Breast epithelium (tissue), 4 donors: ENCODE measurements around the gene ADCK1. TPM values are rescaled to one million over a fixed set of nuclear protein-coding genes. Genes with fewer than 3 reads are reported as not detected.
"Not testable (repeated sequence)": the region's sequence is repeated elsewhere in the genome, so short reads cannot be mapped to it uniquely, and the experiment has no call there.

Experiments used
- DNase-seq, 2 donors: peaks; one replicate each; pipeline ENCODE4 v3.0.0-alpha.2; 2019; ENCODE audit warnings: low spot score in 2 of 2
- H3K27ac ChIP-seq, 2 donors: fragments of 200-600 bp; sonication (generic) in 1 of 2; one replicate each; pipeline ENCODE4 v1.5.1; 2016 to 2019; ENCODE audit warnings: mild to moderate bottlenecking in 1 of 2
- H3K27me3 ChIP-seq, 2 donors: fragments of 200-600 bp; sonication (generic) in 1 of 2; one replicate each; pipeline versions ENCODE4 v1.5.1 to v1.6.0; 2017 to 2019; ENCODE audit warnings: control low read depth in 1 of 2, mild to moderate bottlenecking in 1 of 2
- H3K36me3 ChIP-seq: fragments of 200-600 bp; one replicate; pipeline ENCODE4 v1.5.1; 2019
- H3K4me1 ChIP-seq, 2 donors: fragments of 200-600 bp; sonication (generic); one replicate each; pipeline ENCODE4 v1.5.1; 2016 to 2019; ENCODE audit warnings: control low read depth in 1 of 2
- H3K4me3 ChIP-seq, 3 donors: fragments of 200-600 bp; sonication (generic); 1 replicate in 2 of 3; 2 replicates in 1 of 3; pipeline ENCODE4 v1.5.1; 2016 to 2019; ENCODE audit warnings: mild to moderate bottlenecking in 3 of 3, moderate library complexity in 2 of 3
- H3K9me3 ChIP-seq, 2 donors: fragments of 200-600 bp; sonication (generic) in 1 of 2; one replicate each; pipeline ENCODE4 v1.5.1; 2016 to 2019; ENCODE audit warnings: control low read depth in 1 of 2
- POLR2A ChIP-seq: fragments of 450-650 bp; IDR thresholded peaks from one replicate; pipeline ENCODE4 v1.6.1; 2016; ENCODE audit warnings: antibody characterized with exemption, mild to moderate bottlenecking, moderate library complexity
- POLR2AphosphoS5 ChIP-seq, 3 donors: sonication (generic); formaldehyde crosslinking; IDR thresholded peaks; one replicate each; pipeline ENCODE4 v1.6.1; 2017; ENCODE audit warnings: antibody characterized with exemption in 3 of 3
- intact Hi-C: fragments of 100-400 bp; cut with DNase I; formaldehyde crosslinking; loops from one replicate; pipeline ENCODE4 v1.15.1; 2023; ENCODE audit warnings: low total_unique reads
- total RNA-seq, 3 donors: library from RNA; depleted of rRNA; stranded (reverse); fragments of >200 nt; gene quantifications; one replicate each; pipeline ENCODE4 v1.1.0, GENCODE V29; 2016
- TF ChIP-seq, protein P1 (sequence below), 3 donors: fragments of 450-650 bp; IDR thresholded peaks; one replicate each; pipeline ENCODE4 v1.5.1; 2016 to 2017; ENCODE audit warnings: antibody characterized with exemption in 3 of 3, mild to moderate bottlenecking in 3 of 3, moderate library complexity in 3 of 3

ADCK1 gene
- total RNA-seq, 3 donors from 2014 or later, result 4.6 to 8.3 (median 4.9) TPM

- Histone ChIP-seq H3K4me1 (no peaks in the 10 kb centered on the region), H3K36me3 (no peaks in the 10 kb centered on the region), H3K27ac (no peak overlapping the region), H3K27me3 (no peaks in the 10 kb centered on the region), H3K4me3 (no peak overlapping the region), H3K9me3 (no peaks in the 10 kb centered on the region)
- DNase-seq, result no peak
- intact Hi-C loops, result no loop called here
- no peak for TF ChIP-seq POLR2AphosphoS5 (IDR thresholded peaks at IDR 0.05)
- TF ChIP-seq, protein P1, sequence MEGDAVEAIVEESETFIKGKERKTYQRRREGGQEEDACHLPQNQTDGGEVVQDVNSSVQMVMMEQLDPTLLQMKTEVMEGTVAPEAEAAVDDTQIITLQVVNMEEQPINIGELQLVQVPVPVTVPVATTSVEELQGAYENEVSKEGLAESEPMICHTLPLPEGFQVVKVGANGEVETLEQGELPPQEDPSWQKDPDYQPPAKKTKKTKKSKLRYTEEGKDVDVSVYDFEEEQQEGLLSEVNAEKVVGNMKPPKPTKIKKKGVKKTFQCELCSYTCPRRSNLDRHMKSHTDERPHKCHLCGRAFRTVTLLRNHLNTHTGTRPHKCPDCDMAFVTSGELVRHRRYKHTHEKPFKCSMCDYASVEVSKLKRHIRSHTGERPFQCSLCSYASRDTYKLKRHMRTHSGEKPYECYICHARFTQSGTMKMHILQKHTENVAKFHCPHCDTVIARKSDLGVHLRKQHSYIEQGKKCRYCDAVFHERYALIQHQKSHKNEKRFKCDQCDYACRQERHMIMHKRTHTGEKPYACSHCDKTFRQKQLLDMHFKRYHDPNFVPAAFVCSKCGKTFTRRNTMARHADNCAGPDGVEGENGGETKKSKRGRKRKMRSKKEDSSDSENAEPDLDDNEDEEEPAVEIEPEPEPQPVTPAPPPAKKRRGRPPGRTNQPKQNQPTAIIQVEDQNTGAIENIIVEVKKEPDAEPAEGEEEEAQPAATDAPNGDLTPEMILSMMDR (IDR thresholded peaks at IDR 0.05), result no peak
- no peak for TF ChIP-seq POLR2A
Measured at GRCh38 chr14:77886010-77886409, 86.1 kb downstream of the ADCK1 start.

- H3K4me3 ChIP-seq, H3K4me1 ChIP-seq, H3K27ac ChIP-seq, DNase-seq, H3K27me3 ChIP-seq, intact Hi-C loops, H3K36me3 ChIP-seq, H3K9me3 ChIP-seq: not testable (repeated sequence)
Measured at GRCh38 chr14:77888903-77889302, 89.0 kb downstream of the ADCK1 start.

- H3K4me1 ChIP-seq, result no peaks in the 10 kb centered on the region
- TF ChIP-seq POLR2A, result no peak
- TF ChIP-seq POLR2AphosphoS5 (IDR thresholded peaks at IDR 0.05), result no peak
- TF ChIP-seq, protein P1 (IDR thresholded peaks at IDR 0.05), result no peak
- intact Hi-C loops, result no loop called here
- no peak for DNase-seq
- no peak overlapping the region for H3K4me3 ChIP-seq
- no peaks in the 10 kb centered on the region for H3K9me3 ChIP-seq
- H3K27me3 ChIP-seq, result no peaks in the 10 kb centered on the region
- H3K36me3 ChIP-seq, result no peaks in the 10 kb centered on the region
- H3K27ac ChIP-seq, result no peak overlapping the region
Measured at GRCh38 chr14:77889971-77890442, 90.1 kb downstream of the ADCK1 start.

GRCh38 chr14:77890873-77891272, 91.0 kb downstream of the ADCK1 start:
- no peaks in the 10 kb centered on the region for H3K4me1 ChIP-seq
- no peak overlapping the region for H3K4me3 ChIP-seq
- no peaks in the 10 kb centered on the region for H3K9me3 ChIP-seq
- no peaks in the 10 kb centered on the region for H3K36me3 ChIP-seq
- TF ChIP-seq, protein P1 (IDR thresholded peaks at IDR 0.05), result no peak
- TF ChIP-seq POLR2A (no peak), POLR2AphosphoS5 (IDR thresholded peaks at IDR 0.05) (no peak)
- intact Hi-C loops, result no loop called here
- no peak for DNase-seq
- H3K27me3 ChIP-seq, result no peaks in the 10 kb centered on the region
- no peak overlapping the region for H3K27ac ChIP-seq

- Histone ChIP-seq H3K27ac (no peak overlapping the region), H3K9me3 (no peaks in the 10 kb centered on the region), H3K36me3 (no peaks in the 10 kb centered on the region), H3K4me1 (no peaks in the 10 kb centered on the region), H3K27me3 (no peaks in the 10 kb centered on the region), H3K4me3 (no peak overlapping the region)
- intact Hi-C loops, result no loop called here
- no peak for DNase-seq
- no peak for TF ChIP-seq POLR2AphosphoS5 (IDR thresholded peaks at IDR 0.05)
- no peak for TF ChIP-seq POLR2A
- TF ChIP-seq, protein P1 (IDR thresholded peaks at IDR 0.05), result no peak
Measured at GRCh38 chr14:77892381-77892871, 92.5 kb downstream of the ADCK1 start.
